GM21528 (cell line): ENCODE results near the gene FAM53C.
"Not testable (repeated sequence)": the region's sequence is repeated elsewhere in the genome, so short reads cannot be mapped to it uniquely, and the experiment has no call there.

Experiments
- ATAC-seq: cut with Tn5 transposase; IDR thresholded peaks from one replicate; pipeline ENCODE4 v1.9.1; 2021; ENCODE audit warnings: mild to moderate bottlenecking, moderate library complexity; ENCODE audit not compliant: unreplicated experiment, low FRiP score

FAM53C gene

DNA sequence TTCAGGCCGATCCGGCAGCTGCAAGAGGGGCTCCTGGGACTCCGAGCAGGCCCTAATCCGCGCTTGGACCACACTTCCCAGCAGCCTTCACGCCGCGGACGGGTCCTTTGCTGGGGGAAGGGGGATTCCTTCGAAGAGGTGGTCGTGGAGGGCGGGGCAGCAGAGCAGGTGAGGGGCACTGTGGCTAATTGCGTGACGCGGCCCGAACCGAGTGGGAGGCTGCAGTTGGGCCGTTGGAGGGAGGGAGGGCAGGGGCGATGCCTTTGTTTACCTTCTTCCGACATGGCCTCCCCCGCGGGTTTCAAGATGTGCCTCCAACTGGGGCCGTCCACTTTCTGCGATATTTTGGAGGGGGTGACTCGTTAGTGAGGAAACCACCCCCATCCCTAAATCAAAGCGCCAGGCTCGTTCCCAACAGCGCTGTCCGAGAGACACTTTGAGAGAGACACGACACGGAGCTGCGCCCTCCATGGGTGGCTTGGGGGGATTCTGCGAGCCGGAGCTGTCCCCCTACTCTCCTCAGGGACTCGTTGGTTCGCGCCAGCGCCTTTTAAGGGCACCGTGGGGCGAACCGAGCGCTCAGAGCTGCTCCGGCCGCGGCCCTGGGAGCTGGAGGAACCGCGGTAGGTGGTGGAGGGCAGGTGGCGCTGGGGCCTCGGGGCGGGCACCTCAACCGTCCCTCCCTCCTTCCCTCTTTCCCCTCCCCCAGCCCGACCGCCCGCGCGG, at the start of gene FAM53C:
FAM53C (plus strand) TSS at position 582 of the 726 bp plus-strand sequence. CDS start 3,070 bp downstream, outside the sequence.
- peak; percentile 71 for ATAC-seq

DNA sequence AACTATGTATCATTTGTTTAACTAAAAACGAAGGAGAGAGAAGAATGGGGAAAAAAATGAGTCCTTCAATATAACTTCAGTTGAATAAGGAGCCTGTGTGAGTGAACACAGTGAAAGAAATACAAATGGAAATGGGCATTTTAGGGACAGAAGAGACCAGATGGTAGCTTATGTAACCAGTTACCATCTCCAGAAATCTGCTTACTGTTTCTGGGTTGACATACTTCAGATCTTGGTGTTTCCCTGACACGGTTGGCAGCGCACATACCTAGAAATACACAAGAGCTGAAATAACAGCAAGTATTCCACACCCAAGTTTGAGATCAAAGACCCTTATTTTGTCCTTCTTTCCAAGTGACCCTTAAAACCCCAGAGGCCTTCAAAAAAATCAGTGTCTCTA, 48.8 kb upstream of the FAM53C start:
- no peak for ATAC-seq

DNA sequence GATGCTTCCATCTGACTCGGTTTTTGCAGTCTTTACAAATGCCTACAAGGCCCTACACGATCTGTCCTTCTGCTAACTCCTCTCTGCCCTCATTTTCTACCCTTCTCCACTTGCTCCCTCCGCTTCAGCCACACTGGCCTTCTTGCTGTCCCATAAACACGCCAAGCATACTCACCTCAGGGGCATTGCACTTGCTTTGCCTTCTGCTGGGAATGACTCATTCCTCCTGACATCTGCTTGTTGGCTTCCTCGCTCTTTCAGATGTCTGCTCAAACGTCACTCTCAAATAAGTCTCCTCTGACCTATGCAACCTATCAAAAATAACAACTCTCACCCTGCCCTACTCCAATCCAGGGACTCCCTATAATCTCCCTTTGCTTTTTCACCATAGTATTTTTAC, 34.7 kb upstream of the FAM53C start:
- no peak for ATAC-seq

DNA sequence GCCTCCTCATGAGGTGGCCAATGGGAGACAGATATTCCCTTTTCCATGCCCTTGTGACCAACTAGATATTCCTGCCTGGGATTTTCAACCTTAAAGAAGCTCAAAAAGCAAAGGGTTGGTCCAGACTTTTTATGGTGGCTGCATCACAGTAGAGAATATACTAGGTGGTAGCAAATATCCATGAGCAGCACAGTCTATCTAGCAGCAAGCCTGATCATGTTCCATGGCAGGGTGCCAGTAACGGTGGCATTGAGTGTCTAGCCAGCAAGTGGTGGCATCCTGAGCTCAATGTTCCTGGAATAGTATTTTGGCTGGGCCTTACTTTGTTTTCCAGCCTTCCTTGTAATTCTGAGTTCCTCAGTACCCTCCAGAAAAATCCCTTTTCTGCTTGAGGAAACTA, 32.3 kb upstream of the FAM53C start:
- ATAC-seq = no peak

DNA sequence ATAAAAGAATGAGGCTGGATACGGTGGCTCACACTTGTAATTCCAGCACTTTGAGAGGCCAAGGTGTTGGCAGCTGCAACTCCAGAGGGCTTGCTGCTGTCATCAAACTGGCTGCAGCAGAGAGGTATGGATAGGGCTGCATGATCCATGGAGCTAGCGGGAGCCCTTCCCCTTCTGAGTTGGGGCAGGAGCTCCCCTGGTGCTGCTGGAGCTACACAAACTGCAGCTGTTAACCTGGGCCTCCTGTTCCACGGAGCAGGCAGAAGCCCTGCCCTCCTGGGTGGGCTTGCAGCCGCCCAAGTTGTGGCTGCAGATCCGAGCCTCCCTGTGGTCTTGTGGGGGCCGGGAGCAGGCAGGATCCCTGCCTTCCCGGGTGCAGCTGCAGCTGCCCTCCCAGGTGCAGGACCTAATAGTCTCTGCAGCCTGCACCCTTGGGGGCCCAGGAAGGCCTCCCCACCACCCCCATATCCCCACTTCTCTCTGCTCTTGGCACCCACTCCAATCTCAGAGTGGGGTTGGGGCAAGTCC, 22.3 kb upstream of the FAM53C start:
- no peak for ATAC-seq

DNA sequence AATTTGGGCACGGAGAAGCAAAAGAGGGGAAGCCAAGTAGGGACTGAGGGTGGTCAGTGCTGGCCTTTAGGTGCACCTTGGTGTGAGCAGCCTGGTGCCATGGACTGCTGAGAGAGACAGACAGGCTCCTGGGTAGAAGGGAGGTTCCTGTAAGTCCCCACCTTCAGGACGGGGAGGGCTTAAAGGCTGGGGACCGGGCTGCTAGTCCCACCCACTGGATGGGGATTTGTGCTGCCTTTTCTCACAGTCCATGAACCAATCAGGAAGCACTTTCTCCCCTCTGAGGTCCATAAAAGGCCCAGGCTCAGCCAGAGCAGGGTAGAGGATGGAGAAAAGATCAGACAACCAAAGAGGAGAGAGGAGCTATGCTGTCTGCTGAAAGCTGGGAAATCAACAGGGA, 21.7 kb upstream of the FAM53C start:
- ATAC-seq = no peak

DNA sequence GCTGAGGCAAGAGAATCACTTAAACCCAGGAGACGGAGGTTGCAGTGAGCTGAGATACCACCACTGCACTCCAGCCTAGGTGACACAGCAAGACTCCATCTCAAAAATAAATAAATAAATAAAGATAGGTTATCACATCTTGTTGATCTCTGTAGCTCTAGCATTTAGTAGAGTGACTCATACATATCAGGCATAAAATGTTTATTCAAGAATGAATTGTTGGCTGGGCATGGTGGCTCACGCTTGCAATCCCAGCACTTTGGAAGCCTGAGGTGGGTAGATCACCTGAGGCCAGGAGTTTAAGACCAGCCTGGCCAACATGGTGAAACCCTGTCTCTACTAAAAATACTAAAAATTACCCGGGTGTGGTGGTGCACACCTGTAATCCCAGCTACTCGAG, 19.9 kb upstream of the FAM53C start:
- not testable (repeated sequence) for ATAC-seq

DNA sequence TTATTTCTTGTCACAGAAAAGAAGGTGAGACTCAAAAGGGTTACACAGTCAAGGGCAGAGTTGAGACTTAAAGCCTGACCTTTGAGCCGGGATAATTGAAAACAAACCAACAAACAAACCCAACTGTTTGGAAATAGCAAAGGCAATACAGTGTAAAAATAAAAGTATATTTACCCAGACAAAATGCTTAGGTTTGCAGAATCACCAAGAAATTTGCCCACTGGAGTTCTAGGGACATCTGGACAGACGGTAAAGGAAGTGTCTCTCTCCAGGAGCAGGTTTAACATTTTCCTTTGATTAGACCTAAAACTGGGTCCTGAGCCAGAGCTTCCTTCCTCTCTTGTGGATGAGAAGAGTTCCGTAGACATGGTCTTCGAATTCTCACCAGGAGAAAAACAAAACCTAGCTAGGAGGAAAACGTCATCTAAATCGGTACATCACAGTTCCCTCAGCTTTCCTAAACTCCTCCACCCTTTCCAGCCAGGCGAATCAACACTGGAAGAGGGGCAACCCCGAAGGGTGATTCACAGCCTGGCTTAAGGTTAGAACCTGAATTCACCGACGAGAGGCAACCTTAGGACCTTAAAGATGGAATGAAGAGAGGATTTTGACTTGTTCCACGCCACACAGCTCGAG, 7.1 kb upstream of the FAM53C start:
- ATAC-seq = no peak

DNA sequence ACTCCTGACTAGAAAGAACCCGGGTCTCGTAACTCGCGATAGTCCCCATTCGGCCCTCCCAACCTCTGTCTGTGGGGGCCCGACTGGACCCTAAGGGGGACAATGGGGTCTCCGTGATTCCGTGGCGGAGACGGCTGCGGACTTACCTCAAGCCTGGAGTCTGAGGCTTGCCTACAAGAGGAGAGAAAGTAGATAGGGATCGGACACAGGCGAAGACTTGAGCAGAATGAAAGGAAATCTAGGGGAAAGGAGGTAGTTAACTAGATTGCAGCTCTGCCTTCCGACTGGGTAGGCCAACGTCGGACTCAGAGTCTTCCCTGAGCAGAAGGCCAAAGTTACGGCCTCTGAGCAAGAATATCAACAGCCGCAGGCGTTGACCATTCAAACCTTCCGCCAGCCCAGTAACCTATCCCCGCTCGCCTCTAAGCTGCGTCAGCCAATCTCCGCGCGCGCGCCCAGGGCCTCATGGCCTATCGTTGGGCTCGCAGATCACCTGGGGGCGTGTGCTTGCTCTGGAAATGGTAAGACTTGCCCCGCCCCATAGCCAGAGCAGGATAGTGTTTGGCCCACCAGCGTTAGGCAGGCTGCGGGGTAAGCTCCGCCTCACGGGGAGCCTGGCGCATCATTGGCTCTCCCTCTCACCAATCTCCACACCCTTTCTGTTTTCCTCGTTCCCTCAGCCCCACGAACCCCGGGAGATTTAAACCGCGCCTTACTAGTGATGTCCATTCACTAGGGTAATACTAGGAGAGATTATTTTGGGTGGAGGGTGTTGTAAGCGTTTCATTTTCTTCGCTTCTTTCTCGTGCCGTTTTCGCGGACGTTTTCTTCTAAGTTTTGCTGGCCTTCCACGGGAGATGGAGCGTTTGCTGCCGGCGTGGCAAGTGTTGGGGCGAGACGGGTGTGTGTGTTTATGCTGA, 6.4 kb upstream of the FAM53C start, which contains the start of gene CDC25C:
CDC25C (minus strand) TSS at position 356 of the 920 bp plus-strand sequence. CDS start 624 bp downstream, outside the sequence.
- ATAC-seq = peak; percentile 98

DNA sequence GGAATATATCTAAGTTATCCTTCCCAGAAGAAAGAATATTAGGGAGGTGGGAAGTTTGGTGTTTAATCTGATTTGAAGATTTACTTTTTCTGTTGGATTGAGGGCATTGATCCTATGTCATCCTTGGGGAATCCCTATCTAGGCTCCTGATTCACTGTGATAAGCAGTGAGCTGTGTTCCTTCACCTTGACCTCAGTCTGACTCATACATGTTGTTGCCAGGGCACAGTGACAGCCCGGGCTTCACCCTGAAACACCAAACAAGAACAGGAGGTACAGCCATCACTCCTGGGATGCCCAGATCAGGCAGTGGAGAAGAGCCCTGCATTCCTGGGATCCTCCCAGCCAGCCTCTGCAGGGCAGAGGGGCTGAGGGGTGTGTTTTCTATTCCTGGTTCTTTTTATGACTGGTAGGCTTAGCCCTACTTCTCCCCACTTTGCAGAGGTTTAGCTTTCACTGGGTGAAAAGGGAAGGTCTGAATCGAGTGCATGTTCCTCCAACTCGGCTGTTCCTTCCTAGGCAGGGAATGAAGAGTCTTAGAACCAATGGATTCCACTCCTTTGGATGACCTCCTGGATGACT, 3.1 kb upstream of the FAM53C start:
- ATAC-seq = no peak

DNA sequence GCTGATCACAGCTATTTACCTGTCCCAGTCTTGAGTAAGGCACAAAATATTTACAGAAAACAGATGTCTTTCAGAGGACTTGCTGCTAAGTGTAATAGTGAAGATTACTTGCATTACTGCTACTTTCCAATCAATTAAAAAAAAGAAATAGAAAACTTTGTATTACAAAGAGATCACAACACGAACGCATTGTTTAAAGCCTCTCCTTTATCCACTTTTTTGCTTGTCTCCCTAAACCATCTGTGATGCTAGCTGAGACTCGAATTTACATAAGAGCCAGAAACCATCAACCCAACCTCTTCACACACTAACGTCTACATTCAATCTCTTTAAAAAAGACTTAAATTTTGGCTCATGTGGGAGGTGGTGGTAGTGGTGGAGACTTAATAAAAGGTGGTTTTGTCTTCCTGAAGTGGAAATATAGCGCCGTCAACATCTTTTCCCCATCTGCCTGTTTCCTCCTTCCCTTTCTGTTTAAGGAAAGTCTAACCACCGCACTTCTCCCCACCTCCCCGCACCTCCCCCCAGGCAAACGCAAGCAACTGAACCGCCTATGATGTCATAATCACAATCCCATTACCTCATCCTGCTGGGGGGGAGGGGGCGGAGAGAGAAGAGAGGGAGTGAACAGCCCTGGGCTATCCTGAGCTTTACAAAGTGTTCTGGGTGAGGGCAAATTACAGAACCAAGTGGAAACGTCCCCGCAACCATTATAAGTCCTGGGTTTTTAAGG, 948 bp upstream of the FAM53C start:
- peak; percentile 24 for ATAC-seq

DNA sequence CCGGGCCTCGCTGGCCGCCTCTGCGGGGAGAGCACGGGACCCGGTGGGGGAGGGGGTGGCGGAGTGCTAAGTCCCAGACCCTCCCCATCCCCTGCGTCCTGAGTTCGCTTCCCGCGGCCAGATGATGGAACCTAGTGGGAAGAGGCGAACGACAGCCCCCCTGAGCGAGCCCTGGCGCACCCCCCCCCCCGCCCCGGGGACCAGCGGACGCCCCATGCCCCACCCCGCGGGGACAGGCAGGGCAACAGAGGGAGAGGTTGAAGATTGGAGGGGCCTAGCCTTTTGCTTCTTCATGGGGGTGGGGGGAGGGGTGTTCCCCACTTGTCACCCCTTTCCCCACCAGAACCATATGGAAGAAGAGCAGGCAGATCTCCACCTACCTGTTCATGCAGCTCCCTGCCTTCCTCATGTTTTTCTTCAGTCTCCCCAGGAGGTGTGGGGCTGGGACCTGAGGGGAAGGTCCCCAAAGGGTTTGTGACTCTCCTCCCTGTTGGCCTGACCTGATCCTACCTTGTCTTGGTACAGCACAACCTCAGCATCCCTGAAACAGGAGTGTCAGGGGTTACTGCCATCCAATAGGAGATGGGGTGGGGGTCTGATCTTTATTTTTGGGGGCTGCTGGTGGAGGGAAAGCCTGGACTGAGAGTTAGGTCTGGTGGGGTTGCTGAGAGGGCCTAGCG, 485 bp downstream of the FAM53C start:
- ATAC-seq = peak; percentile 9

DNA sequence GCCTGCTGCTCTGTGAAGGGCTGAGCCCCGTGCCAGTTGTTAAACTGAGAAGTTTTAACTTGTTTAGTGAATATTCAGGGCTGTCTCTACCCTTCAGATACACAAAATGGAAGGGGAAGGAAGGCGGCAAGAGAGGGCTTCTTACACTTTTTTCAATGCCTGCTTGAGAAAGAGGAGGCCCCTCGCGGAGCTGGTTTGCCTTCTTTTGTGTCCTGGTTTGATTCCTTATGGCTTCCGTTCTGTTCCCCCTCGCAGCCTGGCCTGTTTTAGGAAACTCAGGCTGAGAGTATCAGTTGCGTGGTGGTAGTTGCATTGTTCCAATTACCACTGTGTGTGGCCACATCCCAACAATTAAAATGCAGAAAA, 1.0 kb downstream of the FAM53C start:
- ATAC-seq = no peak

DNA sequence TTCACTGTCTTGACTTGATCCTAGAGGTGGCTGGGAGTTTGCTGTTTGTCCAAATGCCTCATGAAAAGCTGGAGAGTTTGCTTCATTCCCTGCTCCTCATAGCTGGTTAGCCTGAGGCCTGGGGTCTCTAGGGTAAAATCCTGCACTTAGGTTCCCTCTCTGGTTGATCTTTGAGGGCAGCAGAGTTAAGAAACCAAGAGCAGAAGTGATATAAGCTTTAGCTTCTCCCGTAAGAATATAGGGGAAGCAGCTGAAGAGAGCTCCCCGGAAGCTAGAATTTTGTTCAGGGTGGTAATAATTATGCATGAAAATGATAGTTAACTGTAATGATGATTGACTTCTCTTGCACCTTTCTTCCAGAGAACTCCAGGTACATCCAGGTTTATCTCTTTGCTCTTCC, 1.4 kb downstream of the FAM53C start:
- no peak for ATAC-seq

DNA sequence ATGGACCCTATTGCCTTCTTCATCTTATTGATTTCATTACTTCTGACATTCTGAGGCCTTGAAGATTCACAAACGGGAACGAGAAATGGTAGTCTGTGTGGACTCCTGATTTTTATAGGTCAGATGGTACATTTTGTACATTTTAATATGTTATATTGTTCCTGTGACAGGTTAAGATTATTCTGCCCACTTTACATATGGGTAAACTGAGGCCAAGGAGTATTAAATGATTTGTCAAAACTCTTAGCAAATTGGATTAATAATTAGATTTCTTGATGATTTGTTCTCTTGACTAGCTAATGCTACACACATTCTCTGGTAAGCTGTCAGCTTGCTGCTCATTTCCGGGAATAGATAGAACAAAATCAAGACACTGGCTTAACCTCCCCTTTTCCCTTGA, 1.9 kb downstream of the FAM53C start:
- ATAC-seq = no peak

DNA sequence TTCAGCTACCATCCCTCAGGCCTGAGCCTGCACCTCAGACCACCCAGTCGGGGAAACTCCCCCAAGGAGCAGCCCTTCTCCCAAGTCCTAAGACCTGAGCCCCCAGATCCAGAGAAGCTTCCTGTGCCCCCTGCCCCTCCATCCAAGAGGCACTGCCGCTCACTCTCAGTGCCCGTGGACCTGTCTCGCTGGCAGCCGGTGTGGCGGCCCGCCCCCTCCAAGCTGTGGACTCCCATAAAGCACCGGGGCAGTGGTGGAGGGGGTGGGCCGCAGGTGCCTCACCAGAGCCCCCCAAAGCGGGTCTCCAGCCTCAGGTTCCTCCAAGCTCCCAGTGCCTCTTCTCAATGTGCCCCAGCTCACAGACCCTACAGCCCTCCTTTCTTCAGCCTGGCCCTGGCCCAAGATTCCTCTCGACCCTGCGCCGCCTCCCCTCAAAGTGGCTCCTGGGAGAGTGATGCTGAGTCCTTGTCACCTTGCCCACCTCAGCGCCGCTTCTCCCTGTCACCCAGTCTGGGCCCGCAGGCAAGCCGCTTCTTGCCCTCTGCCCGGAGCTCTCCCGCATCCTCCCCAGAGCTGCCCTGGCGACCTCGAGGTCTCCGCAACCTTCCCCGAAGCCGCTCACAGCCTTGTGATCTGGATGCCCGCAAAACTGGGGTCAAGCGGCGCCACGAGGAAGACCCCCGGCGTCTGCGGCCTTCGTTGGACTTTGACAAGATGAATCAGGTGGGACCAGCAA, 7.0 kb downstream of the FAM53C start:
- ATAC-seq = no peak

DNA sequence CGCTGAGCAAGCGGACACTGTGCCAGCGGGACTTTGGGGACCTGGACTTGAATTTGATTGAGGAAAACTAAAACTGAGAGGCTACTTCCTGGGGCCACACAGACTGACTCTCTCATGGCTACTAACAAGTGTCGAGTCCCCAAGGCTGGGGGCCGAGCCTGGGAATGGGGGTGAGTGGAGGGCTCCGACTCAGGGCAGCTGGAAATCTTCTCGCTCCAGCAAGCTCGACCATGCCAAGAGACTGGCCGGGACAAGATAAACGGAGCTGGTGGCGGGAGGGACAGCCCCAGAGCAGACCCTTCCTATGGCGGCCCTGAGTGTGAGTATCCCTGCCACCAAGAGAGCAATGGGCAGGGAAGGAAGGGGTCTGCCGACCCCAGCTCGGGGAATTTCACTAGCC, 8.8 kb downstream of the FAM53C start:
- ATAC-seq = no peak

DNA sequence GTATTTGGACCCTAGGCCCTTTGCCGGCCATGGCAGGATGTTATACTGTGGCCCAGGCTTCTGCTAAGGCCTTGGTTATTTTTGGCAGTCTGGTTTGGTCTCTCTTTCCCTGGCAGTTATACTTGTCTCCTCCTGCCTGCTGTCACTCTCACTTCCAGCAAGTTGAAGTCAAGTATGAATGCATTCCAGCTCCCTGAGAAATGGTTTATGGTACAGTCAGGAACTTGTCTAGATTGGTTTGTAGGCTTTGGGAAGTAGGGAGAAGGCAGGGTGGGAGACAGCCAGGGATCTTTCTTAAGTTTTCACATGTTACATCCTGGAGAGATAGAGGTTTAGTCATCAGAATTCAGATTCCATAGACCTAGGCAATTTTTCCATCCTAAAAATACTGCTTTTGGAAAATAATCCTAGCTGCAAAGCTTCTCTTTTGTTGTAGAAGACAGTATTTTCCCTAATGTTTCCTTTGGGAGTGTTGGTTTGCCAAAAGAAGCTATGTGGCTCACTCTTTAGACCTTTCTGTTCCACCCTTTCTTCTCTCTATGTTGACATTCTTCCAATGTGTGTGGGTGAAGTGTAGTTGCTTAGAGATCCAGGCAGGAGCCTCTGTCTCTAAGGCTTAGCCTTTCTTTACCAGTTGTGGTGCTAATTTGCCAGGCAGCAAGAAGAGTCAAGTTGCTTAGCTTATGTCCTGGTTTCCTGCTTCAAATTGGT, 11.9 kb downstream of the FAM53C start:
- ATAC-seq = no peak
